ENCODE measurements around the gene SPPL2C. TPM values are rescaled to one million over a fixed set of nuclear protein-coding genes. Genes with fewer than 3 reads are reported as not detected.

The SPPL2C gene
- total RNA-seq, 1 donor from 2014 or later, result not detected

GRCh38 chr17:45841883-45842525, 2.7 kb upstream of the SPPL2C start:
- Histone ChIP-seq H3K36me3 (no peaks in the 10 kb centered on the region), H2AFZ (replicated peaks) (no peak overlapping the region), H4K20me1 (ENCODE audit: low read depth) (no peaks in the 10 kb centered on the region), H3K79me2 (ENCODE audit: low read depth) (no peaks in the 10 kb centered on the region), H3K27me3 (no peaks in the 10 kb centered on the region), H3K27ac (no peak overlapping the region), H3K4me1 (no peaks in the 10 kb centered on the region), H3F3A (ENCODE audit: low read depth) (no peaks in the 10 kb centered on the region), H3K4me3 (no peak overlapping the region), H3K9ac (no peak overlapping the region), H3K4me2 (no peak overlapping the region), H3K9me3 (ENCODE audit: low read depth) (no peaks in the 10 kb centered on the region)
- peaks cover 8% of the 10 kb centered on the region for H3K27me3 Mint-ChIP-seq (ENCODE audit: insufficient read depth, low read depth)
- no peaks in the 10 kb centered on the region for H3K4me1 Mint-ChIP-seq
- H3K9me3 Mint-ChIP-seq, result no peaks in the 10 kb centered on the region
- TF ChIP-seq CTCF (IDR thresholded peaks at IDR 0.05) (no peak), EZH2phosphoT487 (IDR thresholded peaks at IDR 0.05) (no peak), EZH2 (IDR thresholded peaks at IDR 0.05) (no peak)
- no peaks in the 10 kb centered on the region for H3K36me3 Mint-ChIP-seq
- no peak for DNase-seq (ENCODE audit: low spot score)
- H3K4me3 Mint-ChIP-seq, result no peak overlapping the region
- no peak overlapping the region for H3K27ac Mint-ChIP-seq

- Histone ChIP-seq H3K79me2 (ENCODE audit: low read depth) (no peaks in the 10 kb centered on the region), H3K27me3 (no peaks in the 10 kb centered on the region), H3K27ac (no peak overlapping the region), H3K4me2 (no peak overlapping the region), H3K9ac (no peak overlapping the region), H3K9me3 (ENCODE audit: low read depth) (no peaks in the 10 kb centered on the region), H3K4me1 (no peaks in the 10 kb centered on the region), H3K4me3 (no peak overlapping the region), H3F3A (ENCODE audit: low read depth) (no peaks in the 10 kb centered on the region), H2AFZ (replicated peaks) (no peak overlapping the region), H4K20me1 (ENCODE audit: low read depth) (no peaks in the 10 kb centered on the region), H3K36me3 (no peaks in the 10 kb centered on the region)
- no peak for TF ChIP-seq EZH2phosphoT487 (IDR thresholded peaks at IDR 0.05)
- no peak for TF ChIP-seq EZH2 (IDR thresholded peaks at IDR 0.05)
- no peak for TF ChIP-seq CTCF (IDR thresholded peaks at IDR 0.05)
- peaks cover 8% of the 10 kb centered on the region for H3K27me3 Mint-ChIP-seq (ENCODE audit: insufficient read depth, low read depth)
- peaks cover 2% of the 10 kb centered on the region for H3K9me3 Mint-ChIP-seq
- H3K4me3 Mint-ChIP-seq, result no peak overlapping the region
- H3K36me3 Mint-ChIP-seq, result no peaks in the 10 kb centered on the region
- H3K27ac Mint-ChIP-seq, result no peak overlapping the region
- no peak for DNase-seq (ENCODE audit: low spot score)
- H3K4me1 Mint-ChIP-seq, result no peaks in the 10 kb centered on the region
Observed at GRCh38 chr17:45843722-45844121, 959 bp upstream of the SPPL2C start.

- peaks cover 2% of the 10 kb centered on the region for H3K9me3 Mint-ChIP-seq
- Histone ChIP-seq H4K20me1 (ENCODE audit: low read depth) (no peaks in the 10 kb centered on the region), H3K4me1 (no peaks in the 10 kb centered on the region), H3K9ac (no peak overlapping the region), H3K9me3 (ENCODE audit: low read depth) (no peaks in the 10 kb centered on the region), H3K27ac (no peak overlapping the region), H3K4me3 (no peak overlapping the region), H3F3A (ENCODE audit: low read depth) (no peaks in the 10 kb centered on the region), H3K27me3 (no peaks in the 10 kb centered on the region), H3K36me3 (no peaks in the 10 kb centered on the region), H3K79me2 (ENCODE audit: low read depth) (no peaks in the 10 kb centered on the region), H3K4me2 (no peak overlapping the region), H2AFZ (replicated peaks) (no peak overlapping the region)
- H3K27ac Mint-ChIP-seq, result no peak overlapping the region
- no peak overlapping the region for H3K4me3 Mint-ChIP-seq
- H3K36me3 Mint-ChIP-seq, result no peaks in the 10 kb centered on the region
- H3K4me1 Mint-ChIP-seq, result no peaks in the 10 kb centered on the region
- peaks cover 6% of the 10 kb centered on the region for H3K27me3 Mint-ChIP-seq (ENCODE audit: insufficient read depth, low read depth)
- no peak for DNase-seq (ENCODE audit: low spot score)
- TF ChIP-seq CTCF (IDR thresholded peaks at IDR 0.05) (no peak), EZH2 (IDR thresholded peaks at IDR 0.05) (no peak), EZH2phosphoT487 (IDR thresholded peaks at IDR 0.05) (no peak)
Observed at GRCh38 chr17:45845376-45846185, 900 bp downstream of the SPPL2C start.
